ENCODE measurements around the gene WBP2.
A peak's percentile ranks its signal among the peaks of the same experiment; 100 is the strongest.

Gene WBP2

DNA sequence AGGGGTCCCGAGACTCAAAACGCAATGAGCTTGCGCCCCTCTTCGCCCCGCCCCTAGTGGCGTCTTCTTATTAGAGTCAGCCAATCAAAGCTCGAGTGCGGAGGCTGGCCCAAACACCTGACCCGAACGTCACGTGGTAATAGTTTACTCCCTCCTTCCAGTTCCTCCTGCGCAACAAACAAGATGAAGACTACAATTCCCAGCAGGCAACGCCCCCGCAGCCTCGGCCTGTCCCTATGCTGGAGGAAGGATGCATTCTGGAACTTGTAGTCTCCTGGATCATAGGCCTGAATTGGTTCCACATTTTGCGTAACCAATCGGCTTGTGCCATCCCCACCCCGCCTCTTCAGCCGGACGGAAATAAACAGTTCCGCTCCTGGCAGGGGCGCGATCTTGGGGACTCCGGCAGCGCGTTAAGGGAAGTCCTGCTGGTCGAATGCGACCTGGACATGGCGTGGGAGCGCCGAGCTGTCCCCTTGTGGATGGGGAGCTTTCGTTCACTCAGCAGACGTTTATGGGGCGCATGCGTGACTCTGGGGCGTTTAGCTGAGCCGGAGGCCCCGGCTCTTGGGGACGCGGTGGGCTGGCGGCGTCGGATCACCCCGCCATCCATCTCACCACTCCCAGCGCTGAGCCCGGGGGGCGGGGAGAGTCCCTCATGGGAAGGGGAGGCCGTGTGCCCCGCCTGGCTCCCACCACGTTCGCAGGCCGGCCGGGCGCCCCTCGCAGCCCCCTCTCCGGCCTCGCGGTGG, at the start of gene WBP2:
WBP2 (minus strand) TSS at position 26 of the 752 bp plus-strand sequence. CDS start 38 bp downstream, outside the sequence.
- DNase-seq (ENCODE audit: low spot score): peak; percentile 100

DNA sequence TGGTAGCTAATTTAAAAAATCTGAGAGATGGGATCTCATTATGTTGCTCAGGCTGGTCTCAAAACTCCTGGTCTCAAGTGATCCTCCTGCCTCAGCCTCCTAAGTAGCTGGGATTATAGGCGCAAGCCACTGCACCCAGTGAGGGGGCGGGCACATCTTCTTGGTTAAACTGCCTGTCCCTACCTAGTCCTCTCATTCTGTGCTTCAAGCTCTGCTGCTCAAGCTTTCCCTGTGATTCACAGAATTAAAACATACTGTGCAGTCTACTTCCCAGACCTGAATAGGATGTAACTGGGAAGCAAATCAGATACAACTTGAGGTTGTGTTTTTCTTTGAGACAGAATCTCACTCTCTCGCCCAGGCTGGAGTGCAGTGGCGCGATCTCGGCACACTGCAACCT, 47.3 kb upstream of the WBP2 start:
- DNase-seq (ENCODE audit: low spot score): no peak

GRCh38 chr17:75901727-75902126, 46.6 kb upstream of the WBP2 start:
- no peak for DNase-seq (ENCODE audit: low spot score)

- DNase-seq (ENCODE audit: low spot score): no peak
Measured at GRCh38 chr17:75900691-75901533, 45.8 kb upstream of the WBP2 start.

GRCh38 chr17:75899767-75900468, 44.8 kb upstream of the WBP2 start:
- DNase-seq (ENCODE audit: low spot score): no peak

GRCh38 chr17:75899353-75899752, 44.2 kb upstream of the WBP2 start:
- DNase-seq (ENCODE audit: low spot score): no peak

- DNase-seq (ENCODE audit: low spot score): no peak
Measured at GRCh38 chr17:75898791-75899190, 43.7 kb upstream of the WBP2 start.

- no peak for DNase-seq (ENCODE audit: low spot score)
Measured at GRCh38 chr17:75898065-75898464, 42.9 kb upstream of the WBP2 start.

DNA sequence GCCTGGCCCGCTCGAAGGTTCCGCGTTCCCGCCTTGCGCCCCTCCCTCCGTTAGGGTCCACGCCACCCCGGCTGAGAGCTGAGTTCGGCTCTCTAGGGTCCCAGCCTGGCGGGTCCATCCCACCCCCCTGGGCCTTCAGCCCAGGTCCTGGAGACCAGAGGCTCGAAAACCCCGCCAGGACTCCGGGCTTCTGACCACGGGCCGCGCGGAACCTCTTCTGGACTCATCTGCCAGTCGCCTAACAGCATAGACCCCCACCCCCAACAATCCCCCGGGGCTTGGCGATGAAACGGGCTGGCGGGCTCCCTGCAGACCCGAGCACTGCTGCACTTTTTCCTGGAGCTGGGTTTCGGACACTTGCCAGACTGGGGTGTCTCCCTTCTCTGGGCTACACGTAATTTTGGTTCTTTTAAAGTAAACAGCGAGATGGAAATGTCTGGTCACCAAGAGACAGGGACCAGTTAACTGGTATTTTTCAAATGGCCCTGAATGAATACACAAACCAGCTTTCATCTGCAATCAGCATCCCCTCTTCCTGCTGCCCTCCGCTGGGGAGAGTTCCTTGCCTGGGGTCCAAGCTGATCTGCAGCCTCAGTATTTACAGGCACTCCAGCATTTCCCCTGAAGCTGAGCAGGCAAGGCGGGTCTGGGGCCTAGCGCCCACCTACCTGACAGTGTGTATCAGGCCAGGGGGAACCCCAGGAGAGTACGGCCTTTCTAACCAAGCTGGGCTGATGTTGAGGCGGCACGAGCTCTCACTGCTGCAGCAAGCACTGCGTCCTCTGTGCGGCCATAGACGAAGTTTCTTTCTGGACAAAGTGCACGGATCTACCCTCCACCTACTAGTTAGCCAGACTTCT, 42.3 kb upstream of the WBP2 start:
- DNase-seq (ENCODE audit: low spot score): no peak

DNA sequence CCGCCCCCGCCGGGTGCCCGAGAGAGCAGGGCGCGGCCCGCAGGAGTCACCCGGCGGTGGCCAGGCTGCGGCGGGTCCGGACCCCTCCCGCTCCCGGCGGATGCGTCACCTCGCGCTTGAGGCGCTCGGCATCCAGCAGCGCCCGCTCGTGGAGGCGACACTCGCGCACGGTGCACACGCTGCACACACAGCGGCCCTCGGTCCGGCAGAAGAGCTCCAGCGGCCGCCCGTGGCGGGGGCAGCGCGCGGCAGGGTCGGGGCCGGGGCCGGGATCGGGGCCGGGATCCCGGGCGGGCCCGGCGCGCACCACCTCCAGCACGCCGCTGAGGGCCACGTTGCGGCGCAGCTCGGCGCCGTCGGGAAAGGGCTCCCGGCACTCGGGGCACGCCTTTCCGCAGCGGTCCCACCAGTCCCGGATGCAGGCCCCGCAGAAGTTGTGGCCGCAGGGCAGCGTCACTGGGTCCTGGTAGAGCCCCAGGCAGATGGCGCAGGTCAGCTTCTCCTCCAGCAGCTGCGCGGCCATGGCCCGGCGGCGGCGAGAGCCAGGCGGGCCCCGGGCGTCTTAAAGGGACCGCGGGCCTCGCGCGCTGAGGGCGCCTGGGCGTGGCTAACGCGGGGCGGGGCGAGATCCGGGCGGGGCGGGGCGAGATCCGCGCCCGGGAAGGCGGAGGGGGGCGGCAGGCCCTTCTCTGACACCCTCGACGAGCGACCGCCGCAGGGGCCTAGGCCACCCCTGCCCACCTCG, 41.5 kb upstream of the WBP2 start, which contains the start of gene TRIM65:
TRIM65 (minus strand) TSS at position 537 of the 745 bp plus-strand sequence; CDS start at position 523, 14 bp downstream.
- peak; percentile 73 for DNase-seq (ENCODE audit: low spot score)

DNA sequence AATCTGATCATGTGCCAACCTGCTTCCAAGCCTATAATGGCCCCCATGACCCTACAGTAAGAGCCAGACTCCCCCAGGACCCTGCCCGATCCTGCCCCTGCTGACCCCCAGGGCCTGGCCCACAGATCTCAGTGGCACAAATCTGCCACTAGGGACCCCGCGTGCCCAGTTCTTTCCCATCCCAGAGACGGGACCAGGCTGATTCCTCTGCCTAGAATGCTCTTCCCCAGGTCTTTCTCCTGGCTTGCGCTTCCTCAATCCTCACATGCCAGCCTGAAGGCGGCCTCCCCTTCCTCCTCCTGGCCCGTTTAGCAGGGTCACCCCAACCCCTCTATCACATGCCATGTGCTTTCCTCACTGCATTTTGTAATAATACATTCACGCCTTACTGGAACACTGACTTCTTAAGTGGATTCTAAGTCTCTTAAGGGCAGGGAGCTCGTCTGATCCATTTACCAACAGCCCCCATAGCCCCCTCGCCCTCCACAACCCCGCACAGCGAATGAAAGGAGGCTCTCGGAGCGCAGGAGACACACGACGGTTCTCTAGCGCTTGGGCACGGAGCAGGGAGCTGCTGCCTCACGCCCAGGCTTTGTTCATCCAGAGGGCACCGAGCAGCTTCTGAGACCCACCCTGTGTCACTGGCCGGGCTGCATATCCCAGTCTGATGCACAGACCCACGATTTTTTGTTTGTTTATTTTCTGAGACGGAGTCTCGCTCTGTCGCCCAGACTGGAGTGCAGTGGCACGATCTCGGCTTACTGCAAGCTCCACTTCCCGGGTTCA, 40.4 kb upstream of the WBP2 start:
- DNase-seq (ENCODE audit: low spot score): no peak

- no peak for DNase-seq (ENCODE audit: low spot score)
Measured at GRCh38 chr17:75894049-75894733, 39.1 kb upstream of the WBP2 start.

DNA sequence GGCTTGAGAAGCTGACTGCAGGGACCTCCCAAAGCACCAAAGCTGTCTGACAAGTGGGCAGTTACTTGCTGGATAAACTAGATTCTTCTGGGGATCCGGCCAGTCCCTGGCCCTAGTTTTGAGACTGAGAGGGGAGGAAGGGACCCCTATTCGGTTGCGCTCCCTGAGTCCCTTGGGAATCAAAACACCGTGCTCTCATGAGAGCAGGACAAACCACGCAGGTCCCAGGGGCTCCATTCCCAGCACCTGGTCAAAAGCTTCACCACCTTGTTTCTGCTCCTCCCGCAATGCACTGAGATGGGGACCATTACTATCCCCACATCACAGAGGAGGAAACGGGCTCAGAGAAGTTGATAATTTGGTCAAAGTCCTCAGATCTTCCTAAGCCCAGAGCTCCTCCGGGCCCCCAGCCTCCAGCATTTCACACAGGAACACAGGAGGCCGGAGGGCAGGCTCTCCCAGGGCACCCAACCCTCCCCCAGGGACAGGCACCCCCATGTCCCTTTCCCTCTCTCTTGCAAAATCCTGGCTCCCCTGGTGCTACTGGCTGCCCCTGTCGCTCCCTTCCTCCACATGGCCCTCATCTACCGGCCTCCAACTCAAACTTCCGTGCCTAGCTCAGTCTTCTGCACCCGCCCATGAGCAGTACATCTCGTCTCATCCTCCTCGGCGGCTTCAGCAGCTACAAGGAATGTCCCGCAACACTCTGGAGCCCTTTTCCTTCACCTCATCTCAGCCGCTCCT, 38.3 kb upstream of the WBP2 start:
- no peak for DNase-seq (ENCODE audit: low spot score)

DNA sequence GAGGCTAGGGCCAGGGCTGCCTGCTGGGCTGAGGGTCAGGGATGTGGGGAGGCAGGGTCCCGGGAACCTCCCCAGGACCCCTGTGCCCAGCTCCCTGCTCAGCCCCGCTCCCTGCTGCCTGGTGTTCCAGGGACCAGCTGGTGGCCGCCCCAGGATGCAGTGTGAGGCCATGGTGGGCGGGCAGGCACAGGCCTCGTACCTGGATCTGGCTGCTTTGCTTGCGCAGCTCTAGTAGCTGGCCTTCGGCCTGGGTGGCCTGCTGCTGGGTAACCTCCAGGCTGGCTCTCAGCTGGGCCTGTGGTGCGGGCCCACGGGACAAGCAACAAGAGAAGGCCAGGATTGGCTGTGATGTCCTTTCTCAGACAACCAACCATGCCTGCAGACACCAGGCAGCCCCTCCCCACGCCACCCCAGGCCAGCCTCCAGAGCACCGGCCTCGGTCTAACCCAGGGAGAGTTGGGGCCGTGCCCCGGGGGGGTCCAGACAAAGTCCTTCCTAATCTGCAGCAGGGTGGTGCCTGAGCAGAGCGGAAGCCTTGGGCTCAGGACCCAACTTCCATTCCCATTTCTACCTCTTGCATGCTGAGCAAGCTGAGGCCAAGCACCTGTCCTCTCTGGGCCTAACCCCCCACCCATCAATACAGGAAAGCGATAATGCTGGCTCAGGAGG, 37.6 kb upstream of the WBP2 start:
- DNase-seq (ENCODE audit: low spot score): no peak

DNA sequence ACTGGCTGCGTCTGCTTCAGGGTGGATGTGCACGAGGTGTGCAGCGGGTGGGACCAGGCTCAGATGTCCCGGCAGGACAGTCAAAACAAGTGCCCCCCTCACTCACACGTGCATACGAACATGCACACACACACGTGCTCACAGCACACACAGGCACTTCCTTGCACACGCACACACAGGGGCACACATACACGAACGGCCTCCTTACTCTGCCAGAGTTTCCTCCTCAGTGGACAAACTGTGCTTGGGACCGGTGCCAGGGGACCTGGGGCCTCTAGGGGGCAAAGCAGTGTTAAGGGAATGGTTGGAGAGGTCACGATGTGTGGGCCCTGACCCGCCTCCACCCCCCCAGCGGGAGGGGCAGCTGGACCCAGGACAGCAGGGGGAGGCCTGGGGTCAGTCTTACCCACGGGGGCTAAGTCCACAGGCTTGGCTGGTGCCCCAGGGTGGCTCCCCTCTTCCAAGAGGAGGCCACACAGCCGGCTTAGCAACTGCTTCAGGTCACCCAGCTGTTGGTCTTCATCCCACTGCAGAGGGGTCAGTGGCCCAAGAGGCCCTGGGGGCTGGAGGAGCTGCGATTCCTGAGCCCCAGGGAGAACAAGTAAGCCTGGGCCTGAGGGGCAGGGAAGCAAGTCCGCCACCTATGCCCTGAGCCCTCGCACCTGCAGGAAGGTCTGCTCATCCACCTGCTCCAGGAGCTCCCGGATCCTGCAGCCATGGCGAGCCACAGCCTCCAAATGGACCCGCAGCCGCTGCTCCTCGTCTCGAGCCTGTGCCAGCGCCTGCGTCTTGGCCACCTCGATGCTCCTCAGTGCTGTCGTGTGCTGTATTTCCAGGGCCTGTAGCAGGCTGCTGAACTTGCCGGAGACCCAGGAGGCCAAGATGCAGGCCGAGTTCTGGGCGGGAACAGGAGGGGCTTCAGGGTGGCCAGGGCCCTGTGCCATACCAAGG, 36.7 kb upstream of the WBP2 start:
- DNase-seq (ENCODE audit: low spot score): no peak

GRCh38 chr17:75891022-75891604, 36.0 kb upstream of the WBP2 start:
- no peak for DNase-seq (ENCODE audit: low spot score)

GRCh38 chr17:75889454-75889853, 34.3 kb upstream of the WBP2 start:
- no peak for DNase-seq (ENCODE audit: low spot score)
